Measurements from ENCODE around the gene OVCH1.

DNA sequence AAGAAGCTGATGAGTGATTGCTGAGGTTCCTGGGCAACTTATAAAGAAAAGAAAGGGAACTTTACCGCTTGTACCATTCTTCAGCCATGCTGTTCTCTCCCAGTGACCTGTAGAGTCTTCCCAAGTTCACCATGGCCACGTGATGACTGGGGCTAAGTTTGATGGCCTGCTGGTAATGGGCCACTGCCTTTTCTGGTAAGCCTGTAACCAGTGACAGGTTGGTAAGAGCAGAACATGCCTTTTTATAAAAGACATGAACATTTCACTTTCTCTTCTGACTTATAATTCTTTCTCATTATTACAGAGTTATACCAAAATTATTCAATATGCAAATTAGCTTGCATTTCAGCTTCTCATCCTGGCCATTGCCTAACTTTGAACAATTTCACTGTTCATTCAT lies 20.9 kb upstream of the OVCH1 start:
- TF ChIP-seq, protein P1, sequence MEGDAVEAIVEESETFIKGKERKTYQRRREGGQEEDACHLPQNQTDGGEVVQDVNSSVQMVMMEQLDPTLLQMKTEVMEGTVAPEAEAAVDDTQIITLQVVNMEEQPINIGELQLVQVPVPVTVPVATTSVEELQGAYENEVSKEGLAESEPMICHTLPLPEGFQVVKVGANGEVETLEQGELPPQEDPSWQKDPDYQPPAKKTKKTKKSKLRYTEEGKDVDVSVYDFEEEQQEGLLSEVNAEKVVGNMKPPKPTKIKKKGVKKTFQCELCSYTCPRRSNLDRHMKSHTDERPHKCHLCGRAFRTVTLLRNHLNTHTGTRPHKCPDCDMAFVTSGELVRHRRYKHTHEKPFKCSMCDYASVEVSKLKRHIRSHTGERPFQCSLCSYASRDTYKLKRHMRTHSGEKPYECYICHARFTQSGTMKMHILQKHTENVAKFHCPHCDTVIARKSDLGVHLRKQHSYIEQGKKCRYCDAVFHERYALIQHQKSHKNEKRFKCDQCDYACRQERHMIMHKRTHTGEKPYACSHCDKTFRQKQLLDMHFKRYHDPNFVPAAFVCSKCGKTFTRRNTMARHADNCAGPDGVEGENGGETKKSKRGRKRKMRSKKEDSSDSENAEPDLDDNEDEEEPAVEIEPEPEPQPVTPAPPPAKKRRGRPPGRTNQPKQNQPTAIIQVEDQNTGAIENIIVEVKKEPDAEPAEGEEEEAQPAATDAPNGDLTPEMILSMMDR (conservative IDR thresholded peaks at IDR 0.05; ENCODE audit: low read length) = no peak
- no peak for TF ChIP-seq EZH2phosphoT487 (IDR thresholded peaks at IDR 0.05; ENCODE audit: borderline replicate concordance, low read depth, low read length)
